Esophagus muscularis mucosa (tissue), 4 donors: ENCODE results near the gene DNASE1L1. TPM values are rescaled to one million over a fixed set of nuclear protein-coding genes. Genes with fewer than 3 reads are reported as not detected.
A peak's percentile ranks its signal among the peaks of the same experiment; 100 is the strongest.

ENCODE experiments used
- DNase-seq: peaks from one replicate; pipeline ENCODE4 v3.0.0-alpha.2; 2017; ENCODE audit errors: extremely low spot score
- H3K27ac ChIP-seq, 4 donors: fragments of 200-600 bp; sonication (generic); replicated peaks in 1 of 4; 1 replicate in 3 of 4; 2 replicates in 1 of 4; pipeline ENCODE4 v1.5.1; 2016 to 2019; ENCODE audit warnings: mild to moderate bottlenecking in 1 of 4
- H3K27me3 ChIP-seq, 4 donors: fragments of 200-600 bp; sonication (generic); one replicate each; pipeline versions ENCODE4 v1.5.1 to v1.6.0; 2016 to 2019
- H3K36me3 ChIP-seq, 4 donors: fragments of 200-600 bp; sonication (generic); one replicate each; pipeline ENCODE4 v1.5.1; 2016 to 2019
- H3K4me1 ChIP-seq, 4 donors: fragments of 200-600 bp; sonication (generic); one replicate each; pipeline ENCODE4 v1.5.1; 2016 to 2019
- H3K4me3 ChIP-seq, 4 donors: fragments of 200-600 bp; sonication (generic); 1 replicate in 2 of 4; 2 replicates in 2 of 4; pipeline ENCODE4 v1.5.1; 2016 to 2019; ENCODE audit warnings: mild to moderate bottlenecking in 4 of 4, moderate library complexity in 1 of 4
- H3K9me3 ChIP-seq, 4 donors: fragments of 200-600 bp; sonication (generic); 1 replicate in 3 of 4; 2 replicates in 1 of 4; pipeline ENCODE4 v1.5.1; 2016 to 2019
- CTCF ChIP-seq, 3 experiments: fragments of 200-600 bp in 2 of 3; fragments of 450-650 bp in 1 of 3; sonication (generic) in 2 of 3; IDR thresholded peaks; one replicate each; pipeline ENCODE4 v1.5.1; 2017 to 2019; ENCODE audit warnings: antibody characterized with exemption in 3 of 3, mild to moderate bottlenecking in 2 of 3, moderate library complexity in 1 of 3
- EP300 ChIP-seq: sonication (generic); formaldehyde crosslinking; IDR thresholded peaks from one replicate; pipeline ENCODE4 v1.6.1; 2017; ENCODE audit warnings: antibody characterized with exemption
- POLR2A ChIP-seq: fragments of 450-650 bp; IDR thresholded peaks from one replicate; pipeline ENCODE4 v1.6.1; 2017; ENCODE audit warnings: antibody characterized with exemption, moderate library complexity, mild to moderate bottlenecking, low read depth
- POLR2AphosphoS5 ChIP-seq, 2 donors: sonication (generic); formaldehyde crosslinking; IDR thresholded peaks; one replicate each; pipeline ENCODE4 v1.6.1; 2017; ENCODE audit warnings: antibody characterized with exemption in 2 of 2
- WGBS: methylation state at CpG from one replicate; pipeline ENCODE4 v1.1.5; 2018; 5-methylcytosine and 5-hydroxymethylcytosine counted together
- intact Hi-C: fragments of 100-400 bp; cut with DNase I; formaldehyde crosslinking; loops from one replicate; pipeline ENCODE4 v1.15.1; 2023
- total RNA-seq, 4 donors: library from RNA; depleted of rRNA; stranded (reverse); fragments of >200 nt; gene quantifications; one replicate each; pipeline versions ENCODE4 v1.1.0 to v1.2.1, GENCODE V29; 2016

DNASE1L1 gene
- total RNA-seq, 4 donors from 2014 or later: 19.9 to 24.3 (median 22.6) TPM

GRCh38 chrX:154372612-154373022 is 36.4 kb downstream of the DNASE1L1 start:
- DNase-seq: no peak
- peaks cover 9 to 24% (median 13%) of the 10 kb centered on the region in 4 donors for H3K36me3 ChIP-seq
- intact Hi-C loops: no loop called here

GRCh38 chrX:154371789-154372300 is 37.2 kb downstream of the DNASE1L1 start:
- DNase-seq: no peak
- TF ChIP-seq CTCF (IDR thresholded peaks at IDR 0.05) (no peak), POLR2AphosphoS5 (IDR thresholded peaks at IDR 0.05) (no peak), POLR2A (no peak), EP300 (no peak)
- Histone ChIP-seq H3K9me3 (no peaks in the 10 kb centered on the region), H3K4me3 (peak overlapping the region; percentile 67 to 75 (median 74)), H3K27ac (peak overlapping the region; percentile 96 to 97 (median 97)), H3K27me3 (no peaks in the 10 kb centered on the region), H3K4me1 (peaks cover 27 to 49% (median 42%) of the 10 kb centered on the region in 4 donors), H3K36me3 (peaks cover 13 to 32% (median 20%) of the 10 kb centered on the region in 4 donors)
- intact Hi-C loops: no loop called here
- 39% methylated on average over 19 of the region's 43 CpGs for WGBS

More at GRCh38 chrX:154372612-154373022, 36.4 kb downstream of the DNASE1L1 start:
- 54% methylated on average over 5 of the region's 5 CpGs for WGBS
- peaks cover 19 to 49% (median 42%) of the 10 kb centered on the region in 4 donors for H3K4me1 ChIP-seq
- peak overlapping the region; percentile 67 to 75 (median 74) for H3K4me3 ChIP-seq
- no peaks in the 10 kb centered on the region for H3K9me3 ChIP-seq
- no peaks in the 10 kb centered on the region for H3K27me3 ChIP-seq
- peak overlapping the region; percentile 96 to 97 (median 97) for H3K27ac ChIP-seq
- TF ChIP-seq POLR2AphosphoS5 (IDR thresholded peaks at IDR 0.05): peak in 1 of 2 donors; percentile 51
- no peak for TF ChIP-seq POLR2A
- no peak for TF ChIP-seq CTCF (IDR thresholded peaks at IDR 0.05)

GRCh38 chrX:154371017-154371788 is 37.9 kb downstream of the DNASE1L1 start:
- Histone ChIP-seq H3K27ac (peak overlapping the region; percentile 96 to 97 (median 97)), H3K4me3 (peak overlapping the region; percentile 67 to 75 (median 74)), H3K4me1 (peaks cover 33 to 50% (median 44%) of the 10 kb centered on the region in 4 donors), H3K36me3 (peaks cover 19 to 38% (median 27%) of the 10 kb centered on the region in 4 donors), H3K9me3 (no peaks in the 10 kb centered on the region), H3K27me3 (no peaks in the 10 kb centered on the region)
- TF ChIP-seq POLR2AphosphoS5 (IDR thresholded peaks at IDR 0.05) (peak in 1 of 2 donors; percentile 90), CTCF (IDR thresholded peaks at IDR 0.05) (no peak), EP300 (no peak), POLR2A (peak; percentile 93)
- DNase-seq: peak; percentile 97
- intact Hi-C loops: no loop called here
- 48% methylated on average over 33 of the region's 77 CpGs for WGBS

- Histone ChIP-seq H3K4me3 (peak overlapping the region; percentile 67 to 75 (median 74)), H3K27me3 (no peaks in the 10 kb centered on the region), H3K27ac (peak overlapping the region; percentile 96 to 97 (median 97)), H3K9me3 (no peaks in the 10 kb centered on the region), H3K4me1 (peaks cover 40 to 57% (median 49%) of the 10 kb centered on the region in 4 donors), H3K36me3 (peaks cover 21 to 45% (median 34%) of the 10 kb centered on the region in 4 donors)
- no peak for TF ChIP-seq CTCF (IDR thresholded peaks at IDR 0.05)
- no peak for TF ChIP-seq POLR2A
- no peak for TF ChIP-seq POLR2AphosphoS5 (IDR thresholded peaks at IDR 0.05)
- no peak for TF ChIP-seq EP300
- 39% methylated on average over 6 of the region's 63 CpGs for WGBS
- DNase-seq: no peak
- intact Hi-C loops: no loop called here
Observed at GRCh38 chrX:154370300-154371016, 38.6 kb downstream of the DNASE1L1 start.
